MCF 10A (cell line): ENCODE results near the gene PAN2. TPM values are rescaled to one million over a fixed set of nuclear protein-coding genes. Genes with fewer than 3 reads are reported as not detected.
"Not testable (repeated sequence)": the region's sequence is repeated elsewhere in the genome, so short reads cannot be mapped to it uniquely, and the experiment has no call there.

Experiments used
- BruUV-seq: library from RNA; stranded (reverse); fragments of 400-500 nt; replicated peaks from 2 replicates; lab custom pipeline; 2021; lab: Mats Ljungman, UMichigan
- CTCF ChIA-PET: fragments of 300-600 bp; sonication (Branson Sonifier 250); formaldehyde crosslinking; extraction: SDS; loops from one replicate; lab custom pipeline; 2021; ENCODE audit warnings: antibody characterized with exemption, inconsistent platforms; lab: Yijun Ruan, JAX
- POLR2A ChIA-PET: fragments of 300-600, 350-650 bp; sonication (Branson Sonifier 250); formaldehyde crosslinking; extraction: SDS; loops from one replicate; lab custom pipeline; 2020; ENCODE audit warnings: antibody characterized with exemption, inconsistent platforms; lab: Yijun Ruan, JAX
- DNase-seq: peaks from one replicate; pipeline ENCODE4 v3.0.0-alpha.2; 2018; ENCODE audit not compliant: unreplicated experiment
- H3K27ac Mint-ChIP-seq: one replicate; pipeline ENCODE4 v1.8.0; 2022; ENCODE audit warnings: mild to moderate bottlenecking, low read depth, mixed read lengths; ENCODE audit not compliant: unreplicated experiment
- H3K27me3 Mint-ChIP-seq: one replicate; pipeline ENCODE4 v1.8.0; 2022; ENCODE audit warnings: mixed read lengths; ENCODE audit not compliant: insufficient read depth, unreplicated experiment
- H3K36me3 Mint-ChIP-seq: one replicate; pipeline ENCODE4 v1.8.0; 2022; ENCODE audit warnings: mild to moderate bottlenecking, moderate library complexity, mixed read lengths; ENCODE audit not compliant: insufficient read depth, unreplicated experiment
- H3K4me1 Mint-ChIP-seq: one replicate; pipeline ENCODE4 v1.8.0; 2022; ENCODE audit warnings: mixed read lengths; ENCODE audit not compliant: insufficient read depth, unreplicated experiment
- H3K4me3 Mint-ChIP-seq: one replicate; pipeline ENCODE4 v1.8.0; 2022; ENCODE audit warnings: mild to moderate bottlenecking, moderate library complexity, mixed read lengths; ENCODE audit not compliant: unreplicated experiment
- H3K9me3 Mint-ChIP-seq: one replicate; pipeline ENCODE4 v1.8.0; 2022; ENCODE audit warnings: mixed read lengths; ENCODE audit not compliant: unreplicated experiment
- intact Hi-C: fragments of 100-400 bp; cut with micrococcal nuclease; formaldehyde crosslinking; loops from 2 replicates; pipeline ENCODE4 v1.14.1; 2022
- total RNA-seq: library from RNA; stranded (reverse); gene quantifications from 2 replicates; pipeline ENCODE4 v1.2.3, GENCODE V29; 2022
- TF ChIP-seq, protein P1 (sequence below): fragments of 200-600 bp; IDR thresholded peaks from one replicate; pipeline ENCODE4 v1.8.0; 2022; ENCODE audit warnings: antibody characterized with exemption, mild to moderate bottlenecking; ENCODE audit not compliant: unreplicated experiment

PAN2 gene
- total RNA-seq, 1 experiment from 2014 or later, result 72.9 TPM

DNA sequence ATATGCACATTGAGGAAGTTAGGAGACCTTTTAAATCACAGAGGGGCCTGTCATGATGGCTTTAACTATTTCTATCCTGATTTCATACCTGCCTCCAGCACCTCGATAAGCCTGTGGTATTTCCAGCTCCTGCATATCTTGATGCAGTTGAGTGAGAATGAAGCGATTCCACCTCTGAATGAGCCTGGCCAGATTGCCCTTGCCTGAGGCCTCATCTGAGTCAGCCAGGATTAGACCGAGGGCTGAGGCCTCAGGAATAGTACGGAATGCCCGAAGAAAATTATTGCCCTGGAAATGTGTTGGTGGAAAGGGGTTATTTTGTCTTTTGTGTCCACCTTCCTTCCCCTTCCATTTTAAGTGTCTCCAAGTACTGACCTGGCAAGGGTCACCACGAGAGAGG, 9.6 kb downstream of the PAN2 start:
- TF ChIP-seq, protein P1, sequence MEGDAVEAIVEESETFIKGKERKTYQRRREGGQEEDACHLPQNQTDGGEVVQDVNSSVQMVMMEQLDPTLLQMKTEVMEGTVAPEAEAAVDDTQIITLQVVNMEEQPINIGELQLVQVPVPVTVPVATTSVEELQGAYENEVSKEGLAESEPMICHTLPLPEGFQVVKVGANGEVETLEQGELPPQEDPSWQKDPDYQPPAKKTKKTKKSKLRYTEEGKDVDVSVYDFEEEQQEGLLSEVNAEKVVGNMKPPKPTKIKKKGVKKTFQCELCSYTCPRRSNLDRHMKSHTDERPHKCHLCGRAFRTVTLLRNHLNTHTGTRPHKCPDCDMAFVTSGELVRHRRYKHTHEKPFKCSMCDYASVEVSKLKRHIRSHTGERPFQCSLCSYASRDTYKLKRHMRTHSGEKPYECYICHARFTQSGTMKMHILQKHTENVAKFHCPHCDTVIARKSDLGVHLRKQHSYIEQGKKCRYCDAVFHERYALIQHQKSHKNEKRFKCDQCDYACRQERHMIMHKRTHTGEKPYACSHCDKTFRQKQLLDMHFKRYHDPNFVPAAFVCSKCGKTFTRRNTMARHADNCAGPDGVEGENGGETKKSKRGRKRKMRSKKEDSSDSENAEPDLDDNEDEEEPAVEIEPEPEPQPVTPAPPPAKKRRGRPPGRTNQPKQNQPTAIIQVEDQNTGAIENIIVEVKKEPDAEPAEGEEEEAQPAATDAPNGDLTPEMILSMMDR, result no peak
- no peak for DNase-seq
- Mint-ChIP-seq H3K36me3 (peaks cover 76% of the 10 kb centered on the region), H3K4me1 (no peaks in the 10 kb centered on the region), H3K27ac (no peak overlapping the region), H3K9me3 (no peaks in the 10 kb centered on the region), H3K27me3 (no peaks in the 10 kb centered on the region), H3K4me3 (no peak overlapping the region)
- intact Hi-C loops, result no loop called here
- POLR2A ChIA-PET, result interaction anchor here (0.8 kb wide), 2 partner anchors 10 to 14 kb away, joined by 3 read pairs; no protein-coding TSS in a partner anchor
- CTCF ChIA-PET, result interaction anchor here (0.6 to 0.7 kb wide), 2 partner anchors 14 to 247 kb away, joined by 4 read pairs; partner anchors contain the start of gene IL23A
- no TSS peak for BruUV-seq

DNA sequence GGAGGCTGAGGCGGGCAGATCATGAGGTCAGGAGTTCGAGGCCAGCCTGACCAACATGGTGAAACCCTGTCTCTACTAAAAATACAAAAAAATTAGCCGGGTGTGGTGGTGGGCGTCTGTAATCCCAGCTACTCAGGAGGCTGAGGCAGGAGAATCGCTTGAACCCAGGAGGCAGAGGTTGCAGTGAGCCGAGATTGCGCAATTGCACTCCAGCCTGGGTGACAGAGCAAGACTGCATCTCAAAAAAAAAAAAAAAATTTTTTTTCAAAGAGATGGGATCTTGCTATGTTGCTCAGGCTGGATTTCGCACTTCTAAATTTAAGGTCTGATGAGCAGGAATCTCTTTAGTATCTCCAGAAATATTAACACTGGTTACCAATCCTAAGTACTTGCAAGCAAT, 12.2 kb downstream of the PAN2 start:
- H3K4me1 Mint-ChIP-seq, H3K9me3 Mint-ChIP-seq, H3K4me3 Mint-ChIP-seq, H3K27me3 Mint-ChIP-seq, BruUV-seq, intact Hi-C loops, H3K27ac Mint-ChIP-seq, DNase-seq: not testable (repeated sequence)
- ChIA-PET CTCF (interaction anchor here (0.6 kb wide), 1 partner anchor 31 kb away, joined by 3 read pairs; no protein-coding TSS in a partner anchor), POLR2A (interaction anchor here (8.3 kb wide), 1 partner anchor 10 kb away, joined by 79 read pairs; the partner anchor contains the start of gene PAN2)
- H3K36me3 Mint-ChIP-seq, result peaks cover 55% of the 10 kb centered on the region

DNA sequence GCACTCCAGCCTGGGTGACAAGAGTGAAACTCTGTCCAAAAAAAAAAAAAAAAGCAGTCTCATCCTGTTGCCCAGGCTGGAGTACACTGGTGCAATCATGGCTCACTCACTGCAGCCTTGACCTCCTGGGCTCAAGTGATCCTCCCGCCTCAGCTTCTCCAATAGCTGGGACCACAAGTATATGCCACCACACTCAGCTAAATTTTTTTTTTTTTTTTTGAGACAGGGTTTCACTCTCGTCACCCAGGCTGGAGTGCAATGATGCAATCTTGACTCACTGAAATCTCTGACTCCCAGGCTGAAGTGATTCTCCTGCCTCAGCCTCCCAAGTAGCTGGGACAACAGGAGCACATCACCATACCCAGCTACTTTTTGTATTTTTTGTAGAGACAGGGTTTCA, 12.8 kb downstream of the PAN2 start:
- TF ChIP-seq, protein P1, result no peak
- Mint-ChIP-seq H3K4me3 (no peak overlapping the region), H3K4me1 (no peaks in the 10 kb centered on the region), H3K27me3 (no peaks in the 10 kb centered on the region), H3K27ac (no peak overlapping the region), H3K9me3 (no peaks in the 10 kb centered on the region), H3K36me3 (peaks cover 50% of the 10 kb centered on the region)
- CTCF ChIA-PET, result interaction anchor here (0.6 to 1.2 kb wide), 2 partner anchors 31 to 143 kb away, joined by 3 read pairs; no protein-coding TSS in a partner anchor
- peak; percentile 38 for DNase-seq
- intact Hi-C loops, result no loop called here
- no TSS peak for BruUV-seq
- POLR2A ChIA-PET, result interaction anchor here (8.3 kb wide), 1 partner anchor 11 kb away, joined by 79 read pairs; the partner anchor contains the start of gene PAN2

DNA sequence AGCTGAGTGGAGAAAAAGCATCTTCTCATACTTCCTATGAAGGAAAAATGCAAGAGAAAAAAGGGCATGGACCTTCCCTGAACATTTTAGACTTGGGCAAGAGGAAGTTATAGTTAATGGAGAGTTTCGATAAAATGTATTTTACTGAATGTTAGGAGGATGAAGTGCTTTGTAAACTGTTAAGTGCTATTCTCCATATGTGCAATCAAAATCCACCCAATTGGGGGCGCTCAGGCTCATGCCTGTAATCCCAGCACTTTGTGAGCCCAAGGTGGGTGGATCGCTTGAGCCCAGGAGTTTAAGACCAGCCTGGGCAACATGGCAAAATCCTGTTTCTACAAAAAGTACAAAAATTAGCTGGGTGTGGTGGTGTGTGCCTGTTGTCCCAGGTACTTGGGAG, 16.1 kb downstream of the PAN2 start:
- no peak overlapping the region for H3K27ac Mint-ChIP-seq
- no peak overlapping the region for H3K4me3 Mint-ChIP-seq
- no peaks in the 10 kb centered on the region for H3K9me3 Mint-ChIP-seq
- ChIA-PET CTCF (interaction anchor here (0.5 to 1.4 kb wide), 4 partner anchors 13 to 766 kb away, joined by 3 to 5 read pairs (median 4); no protein-coding TSS in a partner anchor), POLR2A (interaction anchor here (1.0 to 8.3 kb wide), 5 partner anchors 10 to 190 kb away, joined by 3 to 79 read pairs (median 10); partner anchors contain the start of genes ESYT1, PAN2 and STAT2)
- H3K36me3 Mint-ChIP-seq, result peaks cover 54% of the 10 kb centered on the region
- no peaks in the 10 kb centered on the region for H3K4me1 Mint-ChIP-seq
- H3K27me3 Mint-ChIP-seq, result no peaks in the 10 kb centered on the region
- BruUV-seq, result no TSS peak
- TF ChIP-seq, protein P1, result no peak
- intact Hi-C loops, result no loop called here
- no peak for DNase-seq
